ENCODE measurements around the gene ZNF581.

- TF ChIP-seq POLR2AphosphoS5 (IDR thresholded peaks at IDR 0.05; ENCODE audit: borderline replicate concordance, low read depth, low read length) (no peak), EZH2 (IDR thresholded peaks at IDR 0.05) (no peak)
These were observed 13.7 kb downstream of the ZNF581 start for GRCh38 chr19:55656988-55657747.

Measured in SK-N-MC (cell line).